ENCODE results near the gene ARHGAP31.

Gene ARHGAP31

DNA sequence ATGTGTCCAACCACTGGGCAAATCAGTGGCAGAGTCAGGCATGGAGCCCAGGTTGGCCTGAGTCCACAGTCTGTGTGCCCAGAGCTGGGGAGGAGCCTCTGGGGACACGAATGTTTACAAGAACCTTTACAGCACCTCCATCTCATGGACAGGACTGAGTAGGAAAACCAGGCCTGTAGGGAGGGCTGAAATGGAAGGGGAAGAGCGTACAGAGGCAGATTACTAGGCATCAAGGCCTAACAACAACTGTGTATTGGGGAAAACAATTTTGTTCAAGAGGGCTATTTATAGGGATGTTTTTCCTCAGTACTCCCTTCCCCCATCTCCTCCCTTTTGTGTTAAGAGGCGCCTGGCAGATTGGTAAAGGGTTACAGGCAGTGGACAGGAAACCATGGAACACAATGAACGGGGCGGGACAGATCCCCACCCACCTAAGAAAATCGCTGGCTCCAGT, 15.1 kb upstream of the ARHGAP31 start:
- Histone ChIP-seq H3K27ac (ENCODE audit: low read depth, low read length) (no peak overlapping the region), H3K9ac (ENCODE audit: low read length) (no peak overlapping the region), H3K36me3 (ENCODE audit: low read length) (no peaks in the 10 kb centered on the region), H3K79me2 (ENCODE audit: insufficient read depth, low read length) (no peaks in the 10 kb centered on the region), H2AFZ (ENCODE audit: low read depth, low read length, severe bottlenecking) (no peak overlapping the region), H3K27me3 (ENCODE audit: low read length) (no peaks in the 10 kb centered on the region), H3K9me3 (ENCODE audit: insufficient read depth, low read length) (peaks cover 7% of the 10 kb centered on the region; the same call in 1 of the 2 replicates), H3K9me2 (replicated peaks; ENCODE audit: insufficient read depth, low read length) (no peaks in the 10 kb centered on the region), H4K20me1 (ENCODE audit: low read depth, low read length) (no peaks in the 10 kb centered on the region), H3F3A (ENCODE audit: insufficient read depth) (no peaks in the 10 kb centered on the region), H3K4me2 (ENCODE audit: low read depth, low read length, poor library complexity, severe bottlenecking) (no peak overlapping the region), H3K4me3 (ENCODE audit: insufficient read depth, low read length, poor library complexity, severe bottlenecking) (no peak overlapping the region)
- TF ChIP-seq, protein P1, sequence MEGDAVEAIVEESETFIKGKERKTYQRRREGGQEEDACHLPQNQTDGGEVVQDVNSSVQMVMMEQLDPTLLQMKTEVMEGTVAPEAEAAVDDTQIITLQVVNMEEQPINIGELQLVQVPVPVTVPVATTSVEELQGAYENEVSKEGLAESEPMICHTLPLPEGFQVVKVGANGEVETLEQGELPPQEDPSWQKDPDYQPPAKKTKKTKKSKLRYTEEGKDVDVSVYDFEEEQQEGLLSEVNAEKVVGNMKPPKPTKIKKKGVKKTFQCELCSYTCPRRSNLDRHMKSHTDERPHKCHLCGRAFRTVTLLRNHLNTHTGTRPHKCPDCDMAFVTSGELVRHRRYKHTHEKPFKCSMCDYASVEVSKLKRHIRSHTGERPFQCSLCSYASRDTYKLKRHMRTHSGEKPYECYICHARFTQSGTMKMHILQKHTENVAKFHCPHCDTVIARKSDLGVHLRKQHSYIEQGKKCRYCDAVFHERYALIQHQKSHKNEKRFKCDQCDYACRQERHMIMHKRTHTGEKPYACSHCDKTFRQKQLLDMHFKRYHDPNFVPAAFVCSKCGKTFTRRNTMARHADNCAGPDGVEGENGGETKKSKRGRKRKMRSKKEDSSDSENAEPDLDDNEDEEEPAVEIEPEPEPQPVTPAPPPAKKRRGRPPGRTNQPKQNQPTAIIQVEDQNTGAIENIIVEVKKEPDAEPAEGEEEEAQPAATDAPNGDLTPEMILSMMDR (IDR thresholded peaks at IDR 0.05; ENCODE audit: insufficient read depth, low read length, poor library complexity, severe bottlenecking): no peak
- TF ChIP-seq EZH2phosphoT487 (conservative IDR thresholded peaks at IDR 0.05; ENCODE audit: low read length): no peak

GRCh38 chr3:119279584-119280243, 14.5 kb upstream of the ARHGAP31 start:
- H2AFZ ChIP-seq (ENCODE audit: low read depth, low read length, severe bottlenecking): no peak overlapping the region

GRCh38 chr3:119288669-119289403, 5.3 kb upstream of the ARHGAP31 start:
- Histone ChIP-seq H3K4me2 (ENCODE audit: low read depth, low read length, poor library complexity, severe bottlenecking) (no peak overlapping the region), H3K9me3 (ENCODE audit: insufficient read depth, low read length) (no peaks in the 10 kb centered on the region; the same call in 1 of the 2 replicates), H3K27me3 (ENCODE audit: low read length) (no peaks in the 10 kb centered on the region), H2AFZ (ENCODE audit: low read depth, low read length, severe bottlenecking) (no peak overlapping the region), H3F3A (ENCODE audit: insufficient read depth) (no peaks in the 10 kb centered on the region), H4K20me1 (ENCODE audit: low read depth, low read length) (no peaks in the 10 kb centered on the region), H3K9me2 (replicated peaks; ENCODE audit: insufficient read depth, low read length) (no peaks in the 10 kb centered on the region), H3K79me2 (ENCODE audit: insufficient read depth, low read length) (no peaks in the 10 kb centered on the region), H3K9ac (ENCODE audit: low read length) (no peak overlapping the region), H3K4me3 (ENCODE audit: insufficient read depth, low read length, poor library complexity, severe bottlenecking) (no peak overlapping the region), H3K27ac (ENCODE audit: low read depth, low read length) (no peak overlapping the region), H3K36me3 (ENCODE audit: low read length) (no peaks in the 10 kb centered on the region)
- TF ChIP-seq, protein P1 (IDR thresholded peaks at IDR 0.05; ENCODE audit: insufficient read depth, low read length, poor library complexity, severe bottlenecking): no peak
- no peak for TF ChIP-seq EZH2phosphoT487 (conservative IDR thresholded peaks at IDR 0.05; ENCODE audit: low read length)

More at GRCh38 chr3:119279584-119280243, 14.5 kb upstream of the ARHGAP31 start:
- peaks cover 7% of the 10 kb centered on the region; the same call in 1 of the 2 replicates for H3K9me3 ChIP-seq (ENCODE audit: insufficient read depth, low read length)
- no peaks in the 10 kb centered on the region for H3F3A ChIP-seq (ENCODE audit: insufficient read depth)
- H3K27ac ChIP-seq (ENCODE audit: low read depth, low read length): no peak overlapping the region
- TF ChIP-seq EZH2phosphoT487 (conservative IDR thresholded peaks at IDR 0.05; ENCODE audit: low read length): no peak
- TF ChIP-seq, protein P1 (IDR thresholded peaks at IDR 0.05; ENCODE audit: insufficient read depth, low read length, poor library complexity, severe bottlenecking): no peak
- H3K9ac ChIP-seq (ENCODE audit: low read length): no peak overlapping the region
- H3K4me2 ChIP-seq (ENCODE audit: low read depth, low read length, poor library complexity, severe bottlenecking): no peak overlapping the region
- H3K9me2 ChIP-seq (replicated peaks; ENCODE audit: insufficient read depth, low read length): no peaks in the 10 kb centered on the region
- no peaks in the 10 kb centered on the region for H3K79me2 ChIP-seq (ENCODE audit: insufficient read depth, low read length)
- no peaks in the 10 kb centered on the region for H3K36me3 ChIP-seq (ENCODE audit: low read length)
- H4K20me1 ChIP-seq (ENCODE audit: low read depth, low read length): no peaks in the 10 kb centered on the region
- H3K4me3 ChIP-seq (ENCODE audit: insufficient read depth, low read length, poor library complexity, severe bottlenecking): no peak overlapping the region
- H3K27me3 ChIP-seq (ENCODE audit: low read length): no peaks in the 10 kb centered on the region

All from SU-DHL-6 (cell line).